IMR-90 (cell line): ENCODE measurements around the gene TEX38. TPM values are rescaled to one million over a fixed set of nuclear protein-coding genes. Genes with fewer than 3 reads are reported as not detected.

ENCODE experiments used
- ATAC-seq: fragments of 200-7000 bp; cut with Tn5 transposase; 2 replicates; pipeline ENCODE4 v1.9.1; 2020; ENCODE audit warnings: low read depth, mild to moderate bottlenecking, moderate library complexity
- BruUV-seq: library from RNA; stranded (reverse); fragments of 400-500 nt; replicated peaks from 2 replicates; lab custom pipeline; 2021; lab: Mats Ljungman, UMichigan
- CTCF ChIA-PET: fragments of 300-600 bp; formaldehyde crosslinking; extraction: SDS; loops from one replicate; lab custom pipeline; 2021; ENCODE audit warnings: antibody characterized with exemption; lab: Yijun Ruan, JAX
- POLR2A ChIA-PET: fragments of 300-600 bp; sonication (Branson Sonifier 250); formaldehyde crosslinking; loops from one replicate; lab custom pipeline; 2022; ENCODE audit warnings: antibody characterized with exemption; ENCODE audit not compliant: unreplicated experiment; lab: Charles Lee
- DNase-seq: peaks from one replicate; pipeline ENCODE4 v3.0.0; 2013
- H2AFZ ChIP-seq: replicated peaks from 2 replicates; pipeline ENCODE3; 2013; ENCODE audit warnings: low read length, mild to moderate bottlenecking; ENCODE audit not compliant: poor library complexity
- H2AK5ac ChIP-seq: 2 replicates; pipeline ENCODE4 v1.6.1; 2013; ENCODE audit warnings: low read depth, low read length, inconsistent platforms
- H2AK9ac ChIP-seq: replicated peaks from 2 replicates; pipeline ENCODE3; 2013; ENCODE audit warnings: mild to moderate bottlenecking, low read depth, low read length, moderate library complexity; ENCODE audit not compliant: poor library complexity
- H2BK120ac ChIP-seq: 2 replicates; pipeline ENCODE4 v1.6.1; 2013; ENCODE audit warnings: low read depth, low read length, inconsistent platforms
- H2BK15ac ChIP-seq: 3 replicates; pipeline ENCODE4 v1.6.1; 2013; ENCODE audit warnings: low read depth, low read length, inconsistent platforms
- H2BK20ac ChIP-seq: 2 replicates; pipeline ENCODE4 v1.6.1; 2013; ENCODE audit warnings: low read depth, mild to moderate bottlenecking, inconsistent platforms, low read length, moderate library complexity
- H2BK5ac ChIP-seq: 2 replicates; pipeline ENCODE4 v1.6.1; 2013; ENCODE audit warnings: mild to moderate bottlenecking, low read depth, low read length, inconsistent platforms; ENCODE audit not compliant: poor library complexity, severe bottlenecking
- H3K14ac ChIP-seq: replicated peaks from 2 replicates; pipeline ENCODE4 v1.6.1; 2013; ENCODE audit warnings: low read depth, low read length, inconsistent platforms
- H3K18ac ChIP-seq: 2 replicates; pipeline ENCODE4 v1.6.1; 2013; ENCODE audit warnings: low read depth, low read length, control low read depth
- H3K23ac ChIP-seq: 2 replicates; pipeline ENCODE4 v1.6.1; 2013; ENCODE audit warnings: low read depth, low read length, inconsistent platforms
- H3K27ac ChIP-seq: 2 replicates; pipeline ENCODE4 v1.5.1; 2013; ENCODE audit warnings: mild to moderate bottlenecking, control low read depth, low read length; ENCODE audit not compliant: insufficient read depth
- H3K27me3 ChIP-seq: 2 replicates; pipeline ENCODE4 v1.6.1; 2013; ENCODE audit warnings: low read length; ENCODE audit not compliant: control insufficient read depth, insufficient read depth
- H3K36me3 ChIP-seq: 2 replicates; pipeline ENCODE4 v1.6.1; 2013; ENCODE audit warnings: low read length, mixed read lengths; ENCODE audit not compliant: control insufficient read depth, insufficient read depth
- H3K4ac ChIP-seq: 2 replicates; pipeline ENCODE4 v1.6.1; 2013; ENCODE audit warnings: low read depth, low read length, inconsistent platforms
- H3K4me1 ChIP-seq: 2 replicates; pipeline ENCODE4 v1.6.1; 2013; ENCODE audit warnings: low read length, mixed read lengths; ENCODE audit not compliant: control insufficient read depth, insufficient read depth
- H3K4me2 ChIP-seq: 2 replicates; pipeline ENCODE4 v1.6.1; 2013; ENCODE audit warnings: low read depth, mild to moderate bottlenecking, control low read depth, low read length, moderate library complexity
- H3K4me3 ChIP-seq: 2 replicates; pipeline ENCODE4 v1.5.1; 2013; ENCODE audit warnings: low read depth, mild to moderate bottlenecking, control low read depth, low read length, moderate library complexity; ENCODE audit not compliant: insufficient read depth
- H3K56ac ChIP-seq: 2 replicates; pipeline ENCODE4 v1.6.1; 2013; ENCODE audit warnings: low read length, inconsistent platforms; ENCODE audit not compliant: insufficient read depth; ENCODE audit errors: extremely low read depth
- H3K79me1 ChIP-seq, 2 experiments: 2 replicates each; pipeline ENCODE4 v1.6.1; 2013; ENCODE audit warnings: low read length in 2 of 2, inconsistent platforms in 1 of 2, low read depth in 1 of 2
- H3K9ac ChIP-seq: 2 replicates; pipeline ENCODE4 v1.6.1; 2013; ENCODE audit warnings: low read depth, low read length, control low read depth
- H3K9me1 ChIP-seq: 2 replicates; pipeline ENCODE4 v1.6.1; 2013; ENCODE audit warnings: low read length, inconsistent platforms; ENCODE audit not compliant: insufficient read depth
- H3K9me3 ChIP-seq: 2 replicates; pipeline ENCODE4 v1.6.1; 2013; ENCODE audit warnings: low read length; ENCODE audit not compliant: control insufficient read depth, insufficient read depth
- H4K20me1 ChIP-seq: 2 replicates; pipeline ENCODE4 v1.6.1; 2013; ENCODE audit warnings: low read length, inconsistent platforms; ENCODE audit not compliant: insufficient read depth
- H4K5ac ChIP-seq: 2 replicates; pipeline ENCODE4 v1.6.1; 2013; ENCODE audit warnings: mild to moderate bottlenecking, low read depth, low read length, control low read depth
- H4K8ac ChIP-seq, 2 experiments: 2 replicates each; pipeline ENCODE4 v1.6.1; 2013; ENCODE audit warnings: low read depth in 2 of 2, low read length in 2 of 2, control low read depth in 1 of 2, inconsistent platforms in 1 of 2
- H4K91ac ChIP-seq: 2 replicates; pipeline ENCODE4 v1.6.1; 2013; ENCODE audit warnings: low read depth, low read length, inconsistent platforms; ENCODE audit not compliant: insufficient read depth
- BHLHE40 ChIP-seq: fragments of 150-350 bp; IDR thresholded peaks from 2 replicates; pipeline ENCODE4 v1.6.1; 2016; ENCODE audit warnings: mild to moderate bottlenecking, low read depth, low read length
- CEBPB ChIP-seq: IDR thresholded peaks from 2 replicates; pipeline ENCODE4 v1.6.1; 2012; ENCODE audit warnings: low read depth, low read length, improper control_type of control experiment
- CHD1 ChIP-seq: IDR thresholded peaks from 2 replicates; pipeline ENCODE4 v1.6.1; 2012; ENCODE audit warnings: low read depth, low read length, improper control_type of control experiment
- FOS ChIP-seq: fragments of 150-350 bp; IDR thresholded peaks from 2 replicates; pipeline ENCODE4 v1.6.1; 2016; ENCODE audit warnings: low read depth, low read length
- MAFK ChIP-seq: IDR thresholded peaks from 2 replicates; pipeline ENCODE4 v1.6.1; 2012; ENCODE audit warnings: low read depth, low read length, improper control_type of control experiment
- MAZ ChIP-seq: IDR thresholded peaks from 2 replicates; pipeline ENCODE4 v1.6.1; 2012; ENCODE audit warnings: low read depth, mild to moderate bottlenecking, low read length, improper control_type of control experiment, moderate library complexity, borderline replicate concordance
- MXI1 ChIP-seq: IDR thresholded peaks from 2 replicates; pipeline ENCODE4 v1.6.1; 2012; ENCODE audit warnings: low read depth, mild to moderate bottlenecking, low read length, moderate library complexity, borderline replicate concordance
- POLR2A ChIP-seq: IDR thresholded peaks from 2 replicates; pipeline ENCODE4 v1.6.1; 2012; ENCODE audit warnings: mild to moderate bottlenecking, low read depth, low read length
- RCOR1 ChIP-seq: IDR thresholded peaks from 2 replicates; pipeline ENCODE4 v1.6.1; 2012; ENCODE audit warnings: mild to moderate bottlenecking, low read length, improper control_type of control experiment; ENCODE audit not compliant: insufficient replicate concordance
- SMC3 ChIP-seq: fragments of 150-350 bp; IDR thresholded peaks from 2 replicates; pipeline ENCODE4 v1.6.1; 2016; ENCODE audit warnings: low read depth, mild to moderate bottlenecking, antibody characterized with exemption, low read length, moderate library complexity
- USF2 ChIP-seq: fragments of 150-350 bp; IDR thresholded peaks from 2 replicates; pipeline ENCODE4 v1.6.1; 2017; ENCODE audit warnings: mild to moderate bottlenecking, antibody characterized with exemption, low read length, low read depth
- WGBS, 2 experiments: methylation state at CpG; one replicate each; pipeline versions ENCODE4 v1.1.5 to v1.1.7; 2013; ENCODE audit warnings: missing lambda C conversion rate in 2 of 2; ENCODE audit not compliant: insufficient read length in 1 of 2; ENCODE audit errors: extremely low coverage in 2 of 2; 5-methylcytosine and 5-hydroxymethylcytosine counted together
- dilution Hi-C: fragments of 300-500 bp; cut with HindIII; formaldehyde crosslinking; loops from one replicate; pipeline ENCODE4 v1.14.3; 2018; ENCODE audit warnings: low sequenced_read_pairs; ENCODE audit not compliant: unreplicated experiment
- in situ Hi-C: fragments of 300-500 bp; cut with MboI; formaldehyde crosslinking; loops from 3 replicates; pipeline ENCODE4 v1.14.3; 2019; ENCODE audit warnings: low sequenced_read_pairs, inconsistent platforms, mixed read lengths
- intact Hi-C: fragments of 100-400 bp; cut with micrococcal nuclease; formaldehyde crosslinking; loops from 2 replicates; pipeline ENCODE4 v1.10.0; 2022
- polyA plus RNA-seq, 3 experiments: library from polyadenylated mRNA; depleted of rRNA; stranded (reverse); fragments of >200 nt; gene quantifications; 2 replicates each; pipeline ENCODE4 v1.2.3, GENCODE V29; 2012; ENCODE audit warnings: low replicate concordance in 1 of 3
- total RNA-seq: library from RNA; depleted of rRNA; stranded (reverse); fragments of >200 nt; gene quantifications from 2 replicates; pipeline ENCODE4 v1.2.3, GENCODE V29; 2012
- TF ChIP-seq, protein P1 (sequence below): fragments of 150-350 bp; IDR thresholded peaks from 2 replicates; pipeline ENCODE4 v1.6.1; 2016; ENCODE audit warnings: low read depth, mild to moderate bottlenecking, low read length, moderate library complexity, borderline replicate concordance
- TF ChIP-seq, protein P2 (sequence below): conservative IDR thresholded peaks from 2 replicates; pipeline ENCODE4 v1.5.1; 2012; ENCODE audit warnings: mild to moderate bottlenecking, low read depth, low read length, improper control_type of control experiment

Gene TEX38
- total and polyA plus RNA-seq, 2 of the 4 experiments (the other 2 are of a cell fraction), result not detected

GRCh38 chr1:46703927-46704641, 32.4 kb downstream of the TEX38 start (continued):
- TF ChIP-seq BHLHE40, result no peak

DNA sequence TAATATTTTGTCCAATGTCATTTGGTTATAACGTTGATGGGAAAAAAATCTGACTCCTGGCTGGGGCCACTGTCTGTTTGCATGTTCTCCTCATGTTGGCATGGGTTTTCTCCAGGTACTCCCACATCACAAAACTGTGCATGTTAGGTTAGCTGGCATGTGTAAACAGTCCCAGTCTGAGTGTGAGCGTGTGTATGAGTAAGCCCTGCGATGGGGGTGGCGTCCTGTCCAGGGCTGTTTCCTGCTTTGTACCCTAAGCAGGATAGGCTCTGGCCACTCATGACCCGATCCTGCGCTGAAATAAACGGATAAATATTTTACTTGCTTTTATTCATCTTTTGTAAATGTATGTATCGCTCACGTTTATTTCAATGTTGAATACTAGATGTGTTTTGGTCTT, 33.8 kb downstream of the TEX38 start:
- no peak overlapping the region for H2BK20ac ChIP-seq
- DNase-seq (peak; percentile 27), ATAC-seq (no peak)
- no peak overlapping the region for H3K4me3 ChIP-seq
- in situ Hi-C loops (loop anchor here (25.0 kb wide), 1 partner anchor 293 kb away; no protein-coding TSS in a partner anchor), dilution Hi-C loops (no loop called here), intact Hi-C loops (no loop called here)
- no peak overlapping the region for H2BK120ac ChIP-seq
- H4K8ac ChIP-seq, result no peak overlapping the region
- H3K9me1 ChIP-seq, result no peaks in the 10 kb centered on the region
- H3K9me3 ChIP-seq, result no peaks in the 10 kb centered on the region
- no peak overlapping the region for H3K4me2 ChIP-seq
- no peak overlapping the region for H2AFZ ChIP-seq
- H3K27ac ChIP-seq, result no peak overlapping the region
- WGBS, 2 experiments, result no CpG with 5 or more reads among the region's 9 CpGs
- H2BK15ac ChIP-seq, result no peak overlapping the region
- H2BK5ac ChIP-seq, result no peak overlapping the region
- H3K23ac ChIP-seq, result no peak overlapping the region
- no peak overlapping the region for H3K9ac ChIP-seq
- H2AK5ac ChIP-seq, result no peak overlapping the region
- TF ChIP-seq POLR2A, result no peak
- TF ChIP-seq USF2, result no peak
- no peak for TF ChIP-seq MXI1
- no peak for TF ChIP-seq MAFK
- no peak for TF ChIP-seq FOS
- no peak for TF ChIP-seq SMC3
- no peak for TF ChIP-seq BHLHE40
- no peak for TF ChIP-seq CEBPB
- no peak for TF ChIP-seq MAZ
- TF ChIP-seq CHD1, result no peak
- TF ChIP-seq RCOR1, result no peak
- TF ChIP-seq, protein P1, sequence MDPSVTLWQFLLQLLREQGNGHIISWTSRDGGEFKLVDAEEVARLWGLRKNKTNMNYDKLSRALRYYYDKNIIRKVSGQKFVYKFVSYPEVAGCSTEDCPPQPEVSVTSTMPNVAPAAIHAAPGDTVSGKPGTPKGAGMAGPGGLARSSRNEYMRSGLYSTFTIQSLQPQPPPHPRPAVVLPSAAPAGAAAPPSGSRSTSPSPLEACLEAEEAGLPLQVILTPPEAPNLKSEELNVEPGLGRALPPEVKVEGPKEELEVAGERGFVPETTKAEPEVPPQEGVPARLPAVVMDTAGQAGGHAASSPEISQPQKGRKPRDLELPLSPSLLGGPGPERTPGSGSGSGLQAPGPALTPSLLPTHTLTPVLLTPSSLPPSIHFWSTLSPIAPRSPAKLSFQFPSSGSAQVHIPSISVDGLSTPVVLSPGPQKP, result no peak
- TF ChIP-seq, protein P2, sequence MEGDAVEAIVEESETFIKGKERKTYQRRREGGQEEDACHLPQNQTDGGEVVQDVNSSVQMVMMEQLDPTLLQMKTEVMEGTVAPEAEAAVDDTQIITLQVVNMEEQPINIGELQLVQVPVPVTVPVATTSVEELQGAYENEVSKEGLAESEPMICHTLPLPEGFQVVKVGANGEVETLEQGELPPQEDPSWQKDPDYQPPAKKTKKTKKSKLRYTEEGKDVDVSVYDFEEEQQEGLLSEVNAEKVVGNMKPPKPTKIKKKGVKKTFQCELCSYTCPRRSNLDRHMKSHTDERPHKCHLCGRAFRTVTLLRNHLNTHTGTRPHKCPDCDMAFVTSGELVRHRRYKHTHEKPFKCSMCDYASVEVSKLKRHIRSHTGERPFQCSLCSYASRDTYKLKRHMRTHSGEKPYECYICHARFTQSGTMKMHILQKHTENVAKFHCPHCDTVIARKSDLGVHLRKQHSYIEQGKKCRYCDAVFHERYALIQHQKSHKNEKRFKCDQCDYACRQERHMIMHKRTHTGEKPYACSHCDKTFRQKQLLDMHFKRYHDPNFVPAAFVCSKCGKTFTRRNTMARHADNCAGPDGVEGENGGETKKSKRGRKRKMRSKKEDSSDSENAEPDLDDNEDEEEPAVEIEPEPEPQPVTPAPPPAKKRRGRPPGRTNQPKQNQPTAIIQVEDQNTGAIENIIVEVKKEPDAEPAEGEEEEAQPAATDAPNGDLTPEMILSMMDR, result no peak
- H3K14ac ChIP-seq, result no peak overlapping the region
- peaks cover 15 to 19% of the 10 kb centered on the region in 2 experiments; a peak in 3 of 4 replicates for H3K79me1 ChIP-seq
- H4K5ac ChIP-seq, result no peak overlapping the region
- H3K18ac ChIP-seq, result no peak overlapping the region
- H3K4ac ChIP-seq, result no peak overlapping the region
- no peaks in the 10 kb centered on the region for H4K20me1 ChIP-seq
- H3K27me3 ChIP-seq, result no peaks in the 10 kb centered on the region
- no peak overlapping the region for H4K91ac ChIP-seq
- no TSS peak for BruUV-seq
- H2AK9ac ChIP-seq, result peak overlapping the region; percentile 15
- H3K36me3 ChIP-seq, result peaks cover 32% of the 10 kb centered on the region
- H3K56ac ChIP-seq, result no peak overlapping the region
- ChIA-PET POLR2A (no interaction called here), CTCF (no interaction called here)
- H3K4me1 ChIP-seq, result no peaks in the 10 kb centered on the region
